C4-2B (cell line): ENCODE data around the gene GALNT17.

Source experiments
- ZFX ChIP-seq: fragments of 450-650 bp; IDR thresholded peaks from 2 replicates; pipeline ENCODE4 v1.6.1; 2017
- TF ChIP-seq, protein P1 (sequence below): fragments of 450-650 bp; conservative IDR thresholded peaks from 2 replicates; pipeline ENCODE4 v1.5.1; 2017; ENCODE audit warnings: mild to moderate bottlenecking

- TF ChIP-seq, protein P1, sequence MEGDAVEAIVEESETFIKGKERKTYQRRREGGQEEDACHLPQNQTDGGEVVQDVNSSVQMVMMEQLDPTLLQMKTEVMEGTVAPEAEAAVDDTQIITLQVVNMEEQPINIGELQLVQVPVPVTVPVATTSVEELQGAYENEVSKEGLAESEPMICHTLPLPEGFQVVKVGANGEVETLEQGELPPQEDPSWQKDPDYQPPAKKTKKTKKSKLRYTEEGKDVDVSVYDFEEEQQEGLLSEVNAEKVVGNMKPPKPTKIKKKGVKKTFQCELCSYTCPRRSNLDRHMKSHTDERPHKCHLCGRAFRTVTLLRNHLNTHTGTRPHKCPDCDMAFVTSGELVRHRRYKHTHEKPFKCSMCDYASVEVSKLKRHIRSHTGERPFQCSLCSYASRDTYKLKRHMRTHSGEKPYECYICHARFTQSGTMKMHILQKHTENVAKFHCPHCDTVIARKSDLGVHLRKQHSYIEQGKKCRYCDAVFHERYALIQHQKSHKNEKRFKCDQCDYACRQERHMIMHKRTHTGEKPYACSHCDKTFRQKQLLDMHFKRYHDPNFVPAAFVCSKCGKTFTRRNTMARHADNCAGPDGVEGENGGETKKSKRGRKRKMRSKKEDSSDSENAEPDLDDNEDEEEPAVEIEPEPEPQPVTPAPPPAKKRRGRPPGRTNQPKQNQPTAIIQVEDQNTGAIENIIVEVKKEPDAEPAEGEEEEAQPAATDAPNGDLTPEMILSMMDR: no peak
- TF ChIP-seq ZFX: no peak
These were observed 193.2 kb downstream of the GALNT17 start for GRCh38 chr7:71325151-71325550.
